Activated naive CD4-positive, alpha-beta T cell (primary cell): ENCODE measurements around the gene NHLRC2.

ENCODE experiments used
- DNase-seq, 4 experiments: peaks; one replicate each; lab custom pipeline; 2025; lab: John Stamatoyannopoulos, UW

The NHLRC2 gene

GRCh38 chr10:113859261-113859660 lies 4.8 kb downstream of the NHLRC2 start:
- no peak for DNase-seq

- DNase-seq, result no peak
Measured at GRCh38 chr10:113865901-113866300, 11.4 kb downstream of the NHLRC2 start.

- DNase-seq, result no peak
Measured at GRCh38 chr10:113866551-113867394, 12.3 kb downstream of the NHLRC2 start.

- no peak for DNase-seq
Measured at GRCh38 chr10:113867904-113868303, 13.4 kb downstream of the NHLRC2 start.

- DNase-seq, result no peak
Measured at GRCh38 chr10:113869789-113870188, 15.3 kb downstream of the NHLRC2 start.

GRCh38 chr10:113872139-113873030 lies 17.9 kb downstream of the NHLRC2 start:
- DNase-seq, result no peak

- no peak for DNase-seq
Measured at GRCh38 chr10:113875212-113875611, 20.8 kb downstream of the NHLRC2 start.

GRCh38 chr10:113876461-113876860 lies 22.0 kb downstream of the NHLRC2 start:
- no peak for DNase-seq

- no peak for DNase-seq
Measured at GRCh38 chr10:113879691-113880090, 25.2 kb downstream of the NHLRC2 start.

GRCh38 chr10:113880236-113880635 lies 25.8 kb downstream of the NHLRC2 start:
- no peak for DNase-seq

- DNase-seq, result no peak
Measured at GRCh38 chr10:113882240-113882639, 27.8 kb downstream of the NHLRC2 start.

- no peak for DNase-seq
Measured at GRCh38 chr10:113889911-113890310, 35.5 kb downstream of the NHLRC2 start.

- DNase-seq, result no peak
Measured at GRCh38 chr10:113890769-113891168, 36.3 kb downstream of the NHLRC2 start.

- DNase-seq, result no peak
Measured at GRCh38 chr10:113891476-113891875, 37.0 kb downstream of the NHLRC2 start.

- no peak for DNase-seq
Measured at GRCh38 chr10:113893570-113893969, 39.1 kb downstream of the NHLRC2 start.

GRCh38 chr10:113894581-113894980 lies 40.1 kb downstream of the NHLRC2 start:
- DNase-seq, result no peak

- no peak for DNase-seq
Measured at GRCh38 chr10:113895018-113895417, 40.6 kb downstream of the NHLRC2 start.

GRCh38 chr10:113897693-113898618 lies 43.5 kb downstream of the NHLRC2 start:
- no peak for DNase-seq

- no peak for DNase-seq
Measured at GRCh38 chr10:113899952-113900598, 45.6 kb downstream of the NHLRC2 start.

- no peak for DNase-seq
Measured at GRCh38 chr10:113905756-113906155, 51.3 kb downstream of the NHLRC2 start.

- no peak for DNase-seq
Measured at GRCh38 chr10:113907166-113907565, 52.7 kb downstream of the NHLRC2 start.
